Measurements from ENCODE around the gene METTL8.

METTL8 gene

GRCh38 chr2:171342067-171342413 lies 91.8 kb downstream of the METTL8 start:
- Histone ChIP-seq H3K9ac (ENCODE audit: low read depth, low read length) (no peak overlapping the region), H3K4me3 (ENCODE audit: low read depth, low read length) (no peak overlapping the region), H3K27me3 (ENCODE audit: control insufficient read depth, insufficient read depth, low read length) (no peaks in the 10 kb centered on the region), H3K9me3 (ENCODE audit: control insufficient read depth, insufficient read depth, low read length) (no peaks in the 10 kb centered on the region), H3K4me1 (ENCODE audit: control insufficient read depth, insufficient read depth, low read length) (no peaks in the 10 kb centered on the region), H3K27ac (ENCODE audit: low read depth, low read length) (no peak overlapping the region), H3K36me3 (ENCODE audit: control insufficient read depth, insufficient read depth, low read length) (no peaks in the 10 kb centered on the region)

GRCh38 chr2:171341394-171342066 lies 92.3 kb downstream of the METTL8 start:
- Histone ChIP-seq H3K4me3 (ENCODE audit: low read depth, low read length) (no peak overlapping the region), H3K4me1 (ENCODE audit: control insufficient read depth, insufficient read depth, low read length) (no peaks in the 10 kb centered on the region), H3K27me3 (ENCODE audit: control insufficient read depth, insufficient read depth, low read length) (no peaks in the 10 kb centered on the region), H3K36me3 (ENCODE audit: control insufficient read depth, insufficient read depth, low read length) (no peaks in the 10 kb centered on the region), H3K9me3 (ENCODE audit: control insufficient read depth, insufficient read depth, low read length) (no peaks in the 10 kb centered on the region), H3K9ac (ENCODE audit: low read depth, low read length) (no peak overlapping the region), H3K27ac (ENCODE audit: low read depth, low read length) (no peak overlapping the region)

GRCh38 chr2:171334946-171335345 lies 98.8 kb downstream of the METTL8 start:
- H3K4me1 ChIP-seq (ENCODE audit: control insufficient read depth, insufficient read depth, low read length), result no peaks in the 10 kb centered on the region
- no peak overlapping the region for H3K9ac ChIP-seq (ENCODE audit: low read depth, low read length)
- no peaks in the 10 kb centered on the region for H3K27me3 ChIP-seq (ENCODE audit: control insufficient read depth, insufficient read depth, low read length)
- H3K27ac ChIP-seq (ENCODE audit: low read depth, low read length), result no peak overlapping the region
- H3K9me3 ChIP-seq (ENCODE audit: control insufficient read depth, insufficient read depth, low read length), result no peaks in the 10 kb centered on the region
- no peaks in the 10 kb centered on the region for H3K36me3 ChIP-seq (ENCODE audit: control insufficient read depth, insufficient read depth, low read length)
- H3K4me3 ChIP-seq (ENCODE audit: low read depth, low read length), result no peak overlapping the region

GRCh38 chr2:171334171-171334570 lies 99.6 kb downstream of the METTL8 start:
- Histone ChIP-seq H3K9ac (ENCODE audit: low read depth, low read length) (no peak overlapping the region), H3K4me3 (ENCODE audit: low read depth, low read length) (no peak overlapping the region), H3K27ac (ENCODE audit: low read depth, low read length) (no peak overlapping the region), H3K36me3 (ENCODE audit: control insufficient read depth, insufficient read depth, low read length) (no peaks in the 10 kb centered on the region), H3K9me3 (ENCODE audit: control insufficient read depth, insufficient read depth, low read length) (no peaks in the 10 kb centered on the region), H3K4me1 (ENCODE audit: control insufficient read depth, insufficient read depth, low read length) (no peaks in the 10 kb centered on the region), H3K27me3 (ENCODE audit: control insufficient read depth, insufficient read depth, low read length) (no peaks in the 10 kb centered on the region)

- H3K27me3 ChIP-seq (ENCODE audit: control insufficient read depth, insufficient read depth, low read length), result no peaks in the 10 kb centered on the region
- H3K27ac ChIP-seq (ENCODE audit: low read depth, low read length), result no peak overlapping the region
- H3K9me3 ChIP-seq (ENCODE audit: control insufficient read depth, insufficient read depth, low read length), result no peaks in the 10 kb centered on the region
- H3K9ac ChIP-seq (ENCODE audit: low read depth, low read length), result no peak overlapping the region
- no peaks in the 10 kb centered on the region for H3K36me3 ChIP-seq (ENCODE audit: control insufficient read depth, insufficient read depth, low read length)
- peaks cover 27% of the 10 kb centered on the region for H3K4me1 ChIP-seq (ENCODE audit: control insufficient read depth, insufficient read depth, low read length)
- no peak overlapping the region for H3K4me3 ChIP-seq (ENCODE audit: low read depth, low read length)
Observed at GRCh38 chr2:171330155-171330956, 103.4 kb downstream of the METTL8 start.

GRCh38 chr2:171327043-171327496 lies 106.7 kb downstream of the METTL8 start:
- peaks cover 40% of the 10 kb centered on the region for H3K4me1 ChIP-seq (ENCODE audit: control insufficient read depth, insufficient read depth, low read length)
- H3K36me3 ChIP-seq (ENCODE audit: control insufficient read depth, insufficient read depth, low read length), result 0 out of 2 replicates have a peak, but pooled peaks cover 5% of the 10 kb centered on the region
- H3K9ac ChIP-seq (ENCODE audit: low read depth, low read length), result peak overlapping the region; percentile 28; the same call in 1 of the 2 replicates
- H3K4me3 ChIP-seq (ENCODE audit: low read depth, low read length), result peak overlapping the region; percentile 4; the same call in 1 of the 2 replicates
- H3K27me3 ChIP-seq (ENCODE audit: control insufficient read depth, insufficient read depth, low read length), result no peaks in the 10 kb centered on the region
- no peaks in the 10 kb centered on the region for H3K9me3 ChIP-seq (ENCODE audit: control insufficient read depth, insufficient read depth, low read length)
- H3K27ac ChIP-seq (ENCODE audit: low read depth, low read length), result peak overlapping the region; percentile 92

GRCh38 chr2:171325886-171326585 lies 107.8 kb downstream of the METTL8 start:
- Histone ChIP-seq H3K27ac (ENCODE audit: low read depth, low read length) (peak overlapping the region; percentile 92), H3K27me3 (ENCODE audit: control insufficient read depth, insufficient read depth, low read length) (no peaks in the 10 kb centered on the region), H3K9ac (ENCODE audit: low read depth, low read length) (no peak overlapping the region), H3K9me3 (ENCODE audit: control insufficient read depth, insufficient read depth, low read length) (no peaks in the 10 kb centered on the region), H3K4me1 (ENCODE audit: control insufficient read depth, insufficient read depth, low read length) (peaks cover 40% of the 10 kb centered on the region), H3K36me3 (ENCODE audit: control insufficient read depth, insufficient read depth, low read length) (0 out of 2 replicates have a peak, but pooled peaks cover 5% of the 10 kb centered on the region), H3K4me3 (ENCODE audit: low read depth, low read length) (peak overlapping the region; percentile 4; the same call in 1 of the 2 replicates)

- H3K27me3 ChIP-seq (ENCODE audit: control insufficient read depth, insufficient read depth, low read length), result no peaks in the 10 kb centered on the region
- no peak overlapping the region for H3K4me3 ChIP-seq (ENCODE audit: low read depth, low read length)
- H3K4me1 ChIP-seq (ENCODE audit: control insufficient read depth, insufficient read depth, low read length), result peaks cover 60% of the 10 kb centered on the region
- no peaks in the 10 kb centered on the region for H3K9me3 ChIP-seq (ENCODE audit: control insufficient read depth, insufficient read depth, low read length)
- peak overlapping the region; percentile 79 for H3K27ac ChIP-seq (ENCODE audit: low read depth, low read length)
- H3K36me3 ChIP-seq (ENCODE audit: control insufficient read depth, insufficient read depth, low read length), result 0 out of 2 replicates have a peak, but pooled peaks cover 5% of the 10 kb centered on the region
- H3K9ac ChIP-seq (ENCODE audit: low read depth, low read length), result no peak overlapping the region; the same call in 1 of the 2 replicates
Observed at GRCh38 chr2:171323971-171324528, 109.7 kb downstream of the METTL8 start.

GRCh38 chr2:171322928-171323327 lies 110.9 kb downstream of the METTL8 start:
- no peak overlapping the region for H3K4me3 ChIP-seq (ENCODE audit: low read depth, low read length)
- H3K9me3 ChIP-seq (ENCODE audit: control insufficient read depth, insufficient read depth, low read length), result no peaks in the 10 kb centered on the region
- H3K36me3 ChIP-seq (ENCODE audit: control insufficient read depth, insufficient read depth, low read length), result 0 out of 2 replicates have a peak, but pooled peaks cover 5% of the 10 kb centered on the region
- H3K4me1 ChIP-seq (ENCODE audit: control insufficient read depth, insufficient read depth, low read length), result peaks cover 68% of the 10 kb centered on the region
- H3K27ac ChIP-seq (ENCODE audit: low read depth, low read length), result no peak overlapping the region
- no peaks in the 10 kb centered on the region for H3K27me3 ChIP-seq (ENCODE audit: control insufficient read depth, insufficient read depth, low read length)
- no peak overlapping the region for H3K9ac ChIP-seq (ENCODE audit: low read depth, low read length)

GRCh38 chr2:171320731-171321130 lies 113.1 kb downstream of the METTL8 start:
- Histone ChIP-seq H3K27ac (ENCODE audit: low read depth, low read length) (peak overlapping the region; percentile 98), H3K9me3 (ENCODE audit: control insufficient read depth, insufficient read depth, low read length) (no peaks in the 10 kb centered on the region), H3K4me1 (ENCODE audit: control insufficient read depth, insufficient read depth, low read length) (peaks cover 67% of the 10 kb centered on the region), H3K4me3 (ENCODE audit: low read depth, low read length) (no peak overlapping the region), H3K36me3 (ENCODE audit: control insufficient read depth, insufficient read depth, low read length) (0 out of 2 replicates have a peak, but pooled peaks cover 5% of the 10 kb centered on the region), H3K9ac (ENCODE audit: low read depth, low read length) (no peak overlapping the region), H3K27me3 (ENCODE audit: control insufficient read depth, insufficient read depth, low read length) (no peaks in the 10 kb centered on the region)
